Hepatocyte (in vitro differentiated cells): Measurements from ENCODE around the gene ADAMTSL1. TPM values are rescaled to one million over a fixed set of nuclear protein-coding genes. Genes with fewer than 3 reads are reported as not detected.
A peak's percentile ranks its signal among the peaks of the same experiment; 100 is the strongest.

Experiments used
- DNase-seq: peaks from one replicate; pipeline ENCODE4 v3.0.0-alpha.2; 2016; ENCODE audit warnings: low spot score
- H2AFZ ChIP-seq: fragments of 200-600 bp; sonication (generic); 2 replicates; pipeline ENCODE4 v1.6.0; 2016; ENCODE audit warnings: antibody characterized with exemption, mild to moderate bottlenecking
- H3K27ac ChIP-seq: fragments of 200-600 bp; sonication (generic); 2 replicates; pipeline ENCODE4 v1.5.1; 2016; ENCODE audit warnings: mild to moderate bottlenecking
- H3K27me3 ChIP-seq: fragments of 200-600 bp; sonication (generic); 2 replicates; pipeline ENCODE4 v1.6.1; 2016
- H3K36me3 ChIP-seq: fragments of 200-600 bp; sonication (generic); replicated peaks from 2 replicates; pipeline ENCODE4 v1.5.1; 2016; ENCODE audit warnings: low read depth; ENCODE audit not compliant: insufficient read depth
- H3K4me1 ChIP-seq: fragments of 200-600 bp; sonication (generic); 2 replicates; pipeline ENCODE4 v1.5.1; 2016; ENCODE audit warnings: mild to moderate bottlenecking, moderate library complexity; ENCODE audit not compliant: insufficient read depth
- H3K4me2 ChIP-seq: fragments of 200-600 bp; sonication (generic); 2 replicates; pipeline ENCODE4 v1.6.0; 2016
- H3K4me3 ChIP-seq: fragments of 200-600 bp; sonication (generic); 2 replicates; pipeline ENCODE4 v1.5.1; 2016; ENCODE audit warnings: mild to moderate bottlenecking
- H3K79me2 ChIP-seq: fragments of 200-600 bp; sonication (generic); 2 replicates; pipeline ENCODE4 v1.6.0; 2017; ENCODE audit warnings: mild to moderate bottlenecking
- H3K9me2 ChIP-seq: fragments of 200-600 bp; sonication (generic); replicated peaks from 2 replicates; pipeline ENCODE4 v1.6.0; 2017; ENCODE audit warnings: mild to moderate bottlenecking; ENCODE audit not compliant: insufficient read depth
- H3K9me3 ChIP-seq: fragments of 200-600 bp; sonication (generic); 2 replicates; pipeline ENCODE4 v1.5.1; 2016; ENCODE audit warnings: low read depth, mild to moderate bottlenecking
- H4K20me1 ChIP-seq: fragments of 200-600 bp; sonication (generic); 2 replicates; pipeline ENCODE4 v1.6.0; 2016; ENCODE audit warnings: mild to moderate bottlenecking; ENCODE audit not compliant: insufficient read depth, poor library complexity, severe bottlenecking
- CTCF ChIP-seq: fragments of 200-600 bp; sonication (generic); IDR thresholded peaks from 2 replicates; pipeline ENCODE4 v1.5.1; 2016; ENCODE audit warnings: antibody characterized with exemption, mild to moderate bottlenecking; ENCODE audit not compliant: poor library complexity
- EZH2 ChIP-seq: fragments of 200-600 bp; sonication (generic); IDR thresholded peaks from 2 replicates; pipeline ENCODE4 v1.6.1; 2016; ENCODE audit warnings: antibody characterized with exemption, mild to moderate bottlenecking, borderline replicate concordance
- EZH2phosphoT487 ChIP-seq: fragments of 200-600 bp; sonication (generic); IDR thresholded peaks from one replicate; pipeline ENCODE4 v1.6.1; 2018; ENCODE audit warnings: antibody characterized with exemption, mild to moderate bottlenecking, low read depth, moderate library complexity; ENCODE audit not compliant: unreplicated experiment, severe bottlenecking
- WGBS: methylation state at CpG from one replicate; pipeline ENCODE4 v1.1.6; 2016; ENCODE audit warnings: low lambda C conversion rate; ENCODE audit errors: missing lambda C conversion rate; 5-methylcytosine and 5-hydroxymethylcytosine counted together
- polyA plus RNA-seq: library from polyadenylated mRNA; unstranded; fragments of >200 nt; fragmentation: Nextera tagmentation; extraction: Ambion mirVana; gene quantifications from 2 replicates; pipeline ENCODE4 v1.2.1, GENCODE V29; 2016
- total RNA-seq: library from RNA; depleted of rRNA; stranded (reverse); fragments of >200 nt; gene quantifications from 2 replicates; pipeline ENCODE4 v1.2.3, GENCODE V29; 2014

The ADAMTSL1 gene
- total and polyA plus RNA-seq, 2 experiments from 2014 or later, result 7.2 to 24.0 TPM

- no peaks in the 10 kb centered on the region for H3K9me3 ChIP-seq
- no peaks in the 10 kb centered on the region for H3K27me3 ChIP-seq
- peaks cover 17% of the 10 kb centered on the region for H3K4me1 ChIP-seq
- no peaks in the 10 kb centered on the region for H3K79me2 ChIP-seq
- peak overlapping the region; percentile 84 for H3K4me2 ChIP-seq
- peak overlapping the region; percentile 36 for H3K4me3 ChIP-seq
- DNase-seq, result no peak
- H4K20me1 ChIP-seq, result no peaks in the 10 kb centered on the region
- H2AFZ ChIP-seq, result peak overlapping the region; percentile 46
- 86% methylated on average over 7 of the region's 7 CpGs for WGBS
- no peaks in the 10 kb centered on the region for H3K36me3 ChIP-seq
- no peaks in the 10 kb centered on the region for H3K9me2 ChIP-seq
- TF ChIP-seq EZH2phosphoT487, result no peak
- TF ChIP-seq EZH2, result no peak
- TF ChIP-seq CTCF, result no peak
- peak overlapping the region; percentile 86 for H3K27ac ChIP-seq
Measured at GRCh38 chr9:18438951-18439350, 35.0 kb upstream of the ADAMTSL1 start.

GRCh38 chr9:18441261-18441660 is 32.7 kb upstream of the ADAMTSL1 start:
- H3K9me2 ChIP-seq, result no peaks in the 10 kb centered on the region
- H3K4me1 ChIP-seq, result peaks cover 17% of the 10 kb centered on the region
- H3K4me3 ChIP-seq, result no peak overlapping the region
- H3K36me3 ChIP-seq, result no peaks in the 10 kb centered on the region
- no peaks in the 10 kb centered on the region for H4K20me1 ChIP-seq
- no peaks in the 10 kb centered on the region for H3K9me3 ChIP-seq
- H3K79me2 ChIP-seq, result no peaks in the 10 kb centered on the region
- no peak for TF ChIP-seq EZH2
- no peak for TF ChIP-seq EZH2phosphoT487
- TF ChIP-seq CTCF, result no peak
- no peak overlapping the region for H3K27ac ChIP-seq
- 9% methylated on average over 1 of the region's 1 CpG for WGBS
- DNase-seq, result no peak
- no peak overlapping the region for H2AFZ ChIP-seq
- H3K4me2 ChIP-seq, result no peak overlapping the region
- H3K27me3 ChIP-seq, result no peaks in the 10 kb centered on the region

GRCh38 chr9:18442629-18443491 is 31.1 kb upstream of the ADAMTSL1 start:
- Histone ChIP-seq H3K79me2 (no peaks in the 10 kb centered on the region), H3K9me3 (no peaks in the 10 kb centered on the region), H3K27ac (no peak overlapping the region), H3K4me3 (no peak overlapping the region), H3K27me3 (no peaks in the 10 kb centered on the region), H3K36me3 (no peaks in the 10 kb centered on the region), H3K4me2 (peak overlapping the region; percentile 30), H3K9me2 (no peaks in the 10 kb centered on the region), H2AFZ (no peak overlapping the region), H3K4me1 (peaks cover 10% of the 10 kb centered on the region), H4K20me1 (no peaks in the 10 kb centered on the region)
- 8% methylated on average over 6 of the region's 6 CpGs for WGBS
- TF ChIP-seq CTCF (peak; percentile 94), EZH2 (no peak)
- peak; percentile 86 for DNase-seq
